ENCODE measurements around the gene ME3.
A peak's percentile ranks its signal among the peaks of the same experiment; 100 is the strongest.

The ME3 gene

GRCh38 chr11:86687185-86687778, 14.9 kb upstream of the ME3 start:
- no peak for DNase-seq (ENCODE audit: low spot score)
- Histone ChIP-seq H2AFZ (ENCODE audit: low read length) (no peak overlapping the region), H2AK5ac (ENCODE audit: low read depth, low read length) (no peak overlapping the region), H3K23ac (ENCODE audit: low read depth, low read length, poor library complexity) (no peak overlapping the region), H3K27ac (replicated peaks; ENCODE audit: low read length) (no peak overlapping the region), H2BK5ac (ENCODE audit: low read length) (no peak overlapping the region), H3K4ac (ENCODE audit: low read length) (no peak overlapping the region), H3K18ac (ENCODE audit: low read length) (no peak overlapping the region), H3K36me3 (replicated peaks in 1 of 2; ENCODE audit: control insufficient read depth in 2 of 2, insufficient read depth in 2 of 2, low read length in 2 of 2) (no peaks in the 10 kb centered on the region), H2BK120ac (ENCODE audit: low read depth, low read length) (no peak overlapping the region), H3K9ac (ENCODE audit: low read depth, low read length, poor library complexity) (no peak overlapping the region), H4K8ac (ENCODE audit: low read depth, low read length) (no peak overlapping the region), H3K4me1 (ENCODE audit: control insufficient read depth in 2 of 2, insufficient read depth in 1 of 2, low read depth in 1 of 2, low read length in 2 of 2) (peaks cover 8 to 11% of the 10 kb centered on the region in 2 donors), H3K4me3 (ENCODE audit: low read length in 2 of 2) (no peak overlapping the region), H3K4me2 (ENCODE audit: insufficient read depth, low read length, poor library complexity, severe bottlenecking) (no peak overlapping the region), H3K79me1 (ENCODE audit: low read depth, low read length) (no peaks in the 10 kb centered on the region), H3K9me3 (replicated peaks in 1 of 2; ENCODE audit: control insufficient read depth in 2 of 2, insufficient read depth in 1 of 2, low read depth in 1 of 2, low read length in 2 of 2) (no peaks in the 10 kb centered on the region), H2BK15ac (ENCODE audit: low read length) (no peak overlapping the region), H3K27me3 (ENCODE audit: control insufficient read depth in 3 of 3, insufficient read depth in 3 of 3, low read depth in 1 of 3, low read length in 3 of 3) (no peaks in the 10 kb centered on the region), H3K14ac (ENCODE audit: low read length) (no peak overlapping the region), H2BK12ac (ENCODE audit: low read length) (no peak overlapping the region), H4K91ac (ENCODE audit: low read depth, low read length, poor library complexity) (no peak overlapping the region)
- WGBS, 2 donors (ENCODE audit: extremely low coverage in 2 of 2, insufficient read length in 2 of 2, insufficient replicate concordance in 1 of 2): no CpG with 5 or more reads among the region's 5 CpGs

- Histone ChIP-seq H4K91ac (ENCODE audit: low read depth, low read length, poor library complexity) (no peak overlapping the region), H3K14ac (ENCODE audit: low read length) (no peak overlapping the region), H3K79me1 (ENCODE audit: low read depth, low read length) (no peaks in the 10 kb centered on the region), H3K4me1 (ENCODE audit: control insufficient read depth in 2 of 2, insufficient read depth in 1 of 2, low read depth in 1 of 2, low read length in 2 of 2) (peaks cover 8 to 11% of the 10 kb centered on the region in 2 donors), H2BK15ac (ENCODE audit: low read length) (no peak overlapping the region), H3K9me3 (replicated peaks in 1 of 2; ENCODE audit: control insufficient read depth in 2 of 2, insufficient read depth in 1 of 2, low read depth in 1 of 2, low read length in 2 of 2) (no peaks in the 10 kb centered on the region), H2AFZ (ENCODE audit: low read length) (no peak overlapping the region), H3K4me3 (ENCODE audit: low read length in 2 of 2) (no peak overlapping the region), H3K36me3 (replicated peaks in 1 of 2; ENCODE audit: control insufficient read depth in 2 of 2, insufficient read depth in 2 of 2, low read length in 2 of 2) (no peaks in the 10 kb centered on the region), H2BK120ac (ENCODE audit: low read depth, low read length) (no peak overlapping the region), H2BK5ac (ENCODE audit: low read length) (no peak overlapping the region), H3K4ac (ENCODE audit: low read length) (no peak overlapping the region), H3K27me3 (ENCODE audit: control insufficient read depth in 3 of 3, insufficient read depth in 3 of 3, low read depth in 1 of 3, low read length in 3 of 3) (no peaks in the 10 kb centered on the region), H3K27ac (replicated peaks; ENCODE audit: low read length) (no peak overlapping the region), H3K23ac (ENCODE audit: low read depth, low read length, poor library complexity) (no peak overlapping the region), H3K4me2 (ENCODE audit: insufficient read depth, low read length, poor library complexity, severe bottlenecking) (no peak overlapping the region), H4K8ac (ENCODE audit: low read depth, low read length) (no peak overlapping the region), H2BK12ac (ENCODE audit: low read length) (no peak overlapping the region), H3K18ac (ENCODE audit: low read length) (no peak overlapping the region), H2AK5ac (ENCODE audit: low read depth, low read length) (no peak overlapping the region), H3K9ac (ENCODE audit: low read depth, low read length, poor library complexity) (no peak overlapping the region)
- no CpG with 5 or more reads among the region's 1 CpG for WGBS, 2 donors (ENCODE audit: extremely low coverage in 2 of 2, insufficient read length in 2 of 2, insufficient replicate concordance in 1 of 2)
- no peak for DNase-seq (ENCODE audit: low spot score)
Measured at GRCh38 chr11:86686531-86686930, 14.1 kb upstream of the ME3 start.

- H3K4me2 ChIP-seq (ENCODE audit: insufficient read depth, low read length, poor library complexity, severe bottlenecking): no peak overlapping the region
- no peak overlapping the region for H2AK5ac ChIP-seq (ENCODE audit: low read depth, low read length)
- no peak overlapping the region for H2BK12ac ChIP-seq (ENCODE audit: low read length)
- peaks cover 22 to 34% of the 10 kb centered on the region in 2 donors for H3K4me1 ChIP-seq (ENCODE audit: control insufficient read depth in 2 of 2, insufficient read depth in 1 of 2, low read depth in 1 of 2, low read length in 2 of 2)
- H2BK120ac ChIP-seq (ENCODE audit: low read depth, low read length): no peak overlapping the region
- no peak overlapping the region for H3K27ac ChIP-seq (replicated peaks; ENCODE audit: low read length)
- H4K8ac ChIP-seq (ENCODE audit: low read depth, low read length): no peak overlapping the region
- no peak overlapping the region for H4K91ac ChIP-seq (ENCODE audit: low read depth, low read length, poor library complexity)
- H3K36me3 ChIP-seq (replicated peaks in 1 of 2; ENCODE audit: control insufficient read depth in 2 of 2, insufficient read depth in 2 of 2, low read length in 2 of 2): no peaks in the 10 kb centered on the region
- H2AFZ ChIP-seq (ENCODE audit: low read length): no peak overlapping the region
- DNase-seq (ENCODE audit: low spot score): no peak
- H2BK5ac ChIP-seq (ENCODE audit: low read length): no peak overlapping the region
- H3K18ac ChIP-seq (ENCODE audit: low read length): no peak overlapping the region
- no peak overlapping the region for H3K23ac ChIP-seq (ENCODE audit: low read depth, low read length, poor library complexity)
- no CpG with 5 or more reads among the region's 2 CpGs for WGBS, 2 donors (ENCODE audit: extremely low coverage in 2 of 2, insufficient read length in 2 of 2, insufficient replicate concordance in 1 of 2)
- no peak overlapping the region for H2BK15ac ChIP-seq (ENCODE audit: low read length)
- no peak overlapping the region for H3K4me3 ChIP-seq (ENCODE audit: low read length in 2 of 2)
- no peaks in the 10 kb centered on the region for H3K79me1 ChIP-seq (ENCODE audit: low read depth, low read length)
- H3K14ac ChIP-seq (ENCODE audit: low read length): no peak overlapping the region
- H3K9ac ChIP-seq (ENCODE audit: low read depth, low read length, poor library complexity): no peak overlapping the region
- no peaks in the 10 kb centered on the region for H3K9me3 ChIP-seq (replicated peaks in 1 of 2; ENCODE audit: control insufficient read depth in 2 of 2, insufficient read depth in 1 of 2, low read depth in 1 of 2, low read length in 2 of 2)
- no peaks in the 10 kb centered on the region for H3K27me3 ChIP-seq (ENCODE audit: control insufficient read depth in 3 of 3, insufficient read depth in 3 of 3, low read depth in 1 of 3, low read length in 3 of 3)
- no peak overlapping the region for H3K4ac ChIP-seq (ENCODE audit: low read length)
Measured at GRCh38 chr11:86681483-86681756, 9.0 kb upstream of the ME3 start.

- Histone ChIP-seq H2AFZ (ENCODE audit: low read length) (peak overlapping the region; percentile 21), H3K4me3 (ENCODE audit: low read length in 2 of 2) (no peak overlapping the region), H2BK15ac (ENCODE audit: low read length) (no peak overlapping the region), H3K9ac (ENCODE audit: low read depth, low read length, poor library complexity) (no peak overlapping the region), H3K23ac (ENCODE audit: low read depth, low read length, poor library complexity) (no peak overlapping the region), H4K91ac (ENCODE audit: low read depth, low read length, poor library complexity) (no peak overlapping the region), H3K4ac (ENCODE audit: low read length) (no peak overlapping the region), H2BK12ac (ENCODE audit: low read length) (no peak overlapping the region), H2BK5ac (ENCODE audit: low read length) (peak overlapping the region; percentile 79), H4K8ac (ENCODE audit: low read depth, low read length) (no peak overlapping the region), H3K9me3 (replicated peaks in 1 of 2; ENCODE audit: control insufficient read depth in 2 of 2, insufficient read depth in 1 of 2, low read depth in 1 of 2, low read length in 2 of 2) (no peaks in the 10 kb centered on the region), H3K18ac (ENCODE audit: low read length) (no peak overlapping the region), H2AK5ac (ENCODE audit: low read depth, low read length) (peak overlapping the region; percentile 76), H3K14ac (ENCODE audit: low read length) (no peak overlapping the region), H3K4me1 (ENCODE audit: control insufficient read depth in 2 of 2, insufficient read depth in 1 of 2, low read depth in 1 of 2, low read length in 2 of 2) (peaks cover 23 to 38% of the 10 kb centered on the region in 2 donors), H3K4me2 (ENCODE audit: insufficient read depth, low read length, poor library complexity, severe bottlenecking) (no peak overlapping the region), H3K27me3 (ENCODE audit: control insufficient read depth in 3 of 3, insufficient read depth in 3 of 3, low read depth in 1 of 3, low read length in 3 of 3) (no peaks in the 10 kb centered on the region), H3K79me1 (ENCODE audit: low read depth, low read length) (no peaks in the 10 kb centered on the region), H3K27ac (replicated peaks; ENCODE audit: low read length) (peak overlapping the region; percentile 96), H2BK120ac (ENCODE audit: low read depth, low read length) (peak overlapping the region; percentile 72), H3K36me3 (replicated peaks in 1 of 2; ENCODE audit: control insufficient read depth in 2 of 2, insufficient read depth in 2 of 2, low read length in 2 of 2) (no peaks in the 10 kb centered on the region)
- DNase-seq (ENCODE audit: low spot score): no peak
- no CpG with 5 or more reads among the region's 5 CpGs for WGBS, 2 donors (ENCODE audit: extremely low coverage in 2 of 2, insufficient read length in 2 of 2, insufficient replicate concordance in 1 of 2)
Measured at GRCh38 chr11:86680716-86681482, 8.5 kb upstream of the ME3 start.

All from neuronal stem cell (in vitro differentiated cells).